ENCODE measurements around the gene REN. TPM values are rescaled to one million over a fixed set of nuclear protein-coding genes. Genes with fewer than 3 reads are reported as not detected.

REN gene
- total RNA-seq, 1 donor from 2014 or later: not detected

GRCh38 chr1:204143276-204144041 is 22.7 kb downstream of the REN start:
- Histone ChIP-seq H3K4me3 (no peak overlapping the region), H3K4me1 (no peaks in the 10 kb centered on the region), H3K36me3 (peaks cover 16 to 58% of the 10 kb centered on the region in 2 donors), H3K27ac (no peak overlapping the region), H3K27me3 (no peaks in the 10 kb centered on the region), H3K9me3 (no peaks in the 10 kb centered on the region)
- intact Hi-C loops (cut with DNase I): no loop called here
- DNase-seq (ENCODE audit: low spot score in 2 of 2): no peak
- TF ChIP-seq CTCF (IDR thresholded peaks at IDR 0.05): no peak

- no peak for DNase-seq (ENCODE audit: low spot score in 2 of 2)
- Histone ChIP-seq H3K27ac (no peak overlapping the region), H3K36me3 (peaks cover 23 to 69% of the 10 kb centered on the region in 2 donors), H3K4me1 (no peaks in the 10 kb centered on the region), H3K27me3 (no peaks in the 10 kb centered on the region), H3K9me3 (no peaks in the 10 kb centered on the region), H3K4me3 (no peak overlapping the region)
- intact Hi-C loops (cut with DNase I): no loop called here
- TF ChIP-seq CTCF (IDR thresholded peaks at IDR 0.05): no peak
These were observed 23.8 kb downstream of the REN start for GRCh38 chr1:204142032-204142974.

- Histone ChIP-seq H3K9me3 (no peaks in the 10 kb centered on the region), H3K4me3 (no peak overlapping the region), H3K27ac (no peak overlapping the region), H3K36me3 (peaks cover 30 to 69% of the 10 kb centered on the region in 2 donors), H3K27me3 (no peaks in the 10 kb centered on the region), H3K4me1 (no peaks in the 10 kb centered on the region)
- TF ChIP-seq CTCF (IDR thresholded peaks at IDR 0.05): no peak
- DNase-seq (ENCODE audit: low spot score in 2 of 2): no peak
- intact Hi-C loops (cut with DNase I): no loop called here
These were observed 25.0 kb downstream of the REN start for GRCh38 chr1:204141131-204141530.

- no peak overlapping the region for H3K4me3 ChIP-seq
- no peaks in the 10 kb centered on the region for H3K27me3 ChIP-seq
- intact Hi-C loops (cut with DNase I): no loop called here
- DNase-seq (ENCODE audit: low spot score in 2 of 2): no peak
- H3K4me1 ChIP-seq: no peaks in the 10 kb centered on the region
- H3K36me3 ChIP-seq: peaks cover 31 to 72% of the 10 kb centered on the region in 2 donors
- TF ChIP-seq CTCF (IDR thresholded peaks at IDR 0.05): no peak
- H3K9me3 ChIP-seq: no peaks in the 10 kb centered on the region
- no peak overlapping the region for H3K27ac ChIP-seq
These were observed 26.2 kb downstream of the REN start for GRCh38 chr1:204139952-204140351.

GRCh38 chr1:204139088-204139487 is 27.0 kb downstream of the REN start:
- Histone ChIP-seq H3K4me1 (no peaks in the 10 kb centered on the region), H3K9me3 (no peaks in the 10 kb centered on the region), H3K27ac (no peak overlapping the region), H3K36me3 (peaks cover 34 to 77% of the 10 kb centered on the region in 2 donors), H3K27me3 (no peaks in the 10 kb centered on the region), H3K4me3 (no peak overlapping the region)
- DNase-seq (ENCODE audit: low spot score in 2 of 2): no peak
- TF ChIP-seq CTCF (IDR thresholded peaks at IDR 0.05): no peak
- intact Hi-C loops (cut with DNase I): no loop called here
